NCI-H526 (cell line): Measurements from ENCODE around the gene ADH4.
"Not testable (repeated sequence)": the region's sequence is repeated elsewhere in the genome, so short reads cannot be mapped to it uniquely, and the experiment has no call there.

Source experiments
- DNase-seq, 2 experiments: peaks; one replicate each; lab custom pipeline; 2025; lab: John Stamatoyannopoulos, UW

ADH4 gene

DNA sequence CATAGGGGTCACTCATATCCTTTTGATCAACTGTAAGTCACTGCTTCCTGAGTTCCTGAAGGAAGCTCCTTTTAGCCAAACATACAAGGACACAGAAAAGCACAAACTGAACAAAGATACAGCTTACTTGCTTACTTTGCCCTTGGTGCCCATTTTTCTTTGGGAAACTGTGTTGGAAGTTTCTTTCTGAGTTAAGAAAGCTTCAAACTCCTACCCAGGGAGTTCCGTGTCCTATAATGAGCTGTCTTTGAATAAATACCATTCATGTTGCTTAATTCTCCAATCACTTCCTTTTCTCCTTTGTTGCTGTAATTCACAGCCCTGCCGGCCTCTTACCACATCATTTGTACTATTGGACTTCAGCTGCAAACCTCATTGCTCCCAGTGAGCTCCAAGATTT is at the start of gene ADH4:
Gene ADH4, minus strand, starts transcription at position 228 of the 400 bp plus-strand sequence. Its CDS starts 75 bp downstream, at position 153.
- no peak for DNase-seq

DNA sequence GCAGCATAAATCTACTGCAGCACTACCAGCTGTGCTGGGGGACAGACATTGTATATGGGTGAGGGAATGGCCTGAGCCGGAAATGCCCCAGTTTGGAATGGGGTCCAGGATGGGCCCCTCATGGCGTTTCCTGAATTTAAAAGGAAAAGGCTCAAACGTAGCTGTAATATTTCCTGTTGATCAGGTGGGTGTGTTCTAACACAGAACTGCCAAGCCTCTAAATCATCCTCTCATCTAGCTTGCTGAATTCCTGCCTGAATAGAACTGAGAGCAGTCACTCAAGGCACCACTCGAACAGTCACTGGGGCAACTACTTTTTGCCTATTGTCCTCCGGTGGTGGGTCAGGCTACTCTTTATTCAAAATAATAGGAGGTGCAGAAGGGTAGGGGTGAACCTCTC is 46.2 kb upstream of the ADH4 start:
- no peak for DNase-seq

DNA sequence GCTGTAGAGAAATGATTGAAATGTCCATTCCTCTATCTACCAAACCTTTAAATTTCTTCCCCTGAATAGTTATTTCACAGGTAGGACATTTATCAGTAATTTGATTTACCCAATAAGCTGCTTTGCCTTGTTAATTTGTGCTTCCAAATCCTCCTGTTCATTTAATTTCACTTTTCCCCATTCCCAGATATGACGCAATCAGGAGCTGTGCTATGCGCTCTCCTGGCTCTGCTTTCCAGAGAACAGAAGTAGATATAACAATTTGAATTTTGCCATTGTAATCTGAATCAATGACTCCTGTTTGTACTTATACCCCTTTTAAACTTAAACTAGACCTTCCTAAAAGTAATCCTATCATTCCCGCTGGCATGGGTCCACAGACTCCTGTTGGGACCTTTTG is 45.8 kb upstream of the ADH4 start:
- not testable (repeated sequence) for DNase-seq

DNA sequence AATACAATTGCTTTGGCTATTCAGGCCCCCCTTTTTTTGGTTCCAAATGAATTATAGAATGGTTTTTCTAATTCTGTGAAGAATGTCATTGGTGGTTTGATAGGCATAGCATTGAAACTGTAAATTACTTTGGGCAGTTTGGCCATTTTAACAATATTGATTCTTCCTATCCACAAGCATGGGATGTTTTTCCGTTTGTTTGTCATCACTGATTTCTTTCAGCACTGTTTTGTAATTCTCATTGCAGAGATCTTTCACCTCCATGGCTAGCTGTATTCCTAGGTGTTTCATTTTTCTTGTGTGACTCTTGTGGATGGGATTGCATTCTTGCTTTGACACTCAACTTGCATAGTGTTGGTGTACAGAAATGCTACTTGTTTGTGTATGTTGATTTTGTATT is 41.9 kb upstream of the ADH4 start:
- no peak for DNase-seq

DNA sequence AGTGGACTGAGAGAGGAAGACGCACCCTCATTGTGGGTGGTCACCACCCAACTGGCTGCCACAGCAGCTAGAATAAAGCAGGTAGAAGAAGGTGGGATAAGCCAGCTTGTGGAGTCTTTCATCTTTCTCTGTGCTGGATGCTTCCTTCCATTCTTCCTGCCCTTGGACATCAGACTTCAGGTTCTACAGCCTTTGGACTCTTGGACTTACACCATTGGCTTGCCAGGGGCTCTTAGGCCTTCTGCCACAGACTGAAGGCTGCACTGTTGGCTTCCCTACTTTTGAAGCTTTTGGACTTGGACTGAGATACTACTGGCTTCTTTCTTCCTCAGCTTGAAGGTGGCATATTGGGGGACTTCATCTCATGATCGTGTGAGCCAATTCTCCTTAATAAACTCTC is 41.5 kb upstream of the ADH4 start:
- no peak for DNase-seq

DNA sequence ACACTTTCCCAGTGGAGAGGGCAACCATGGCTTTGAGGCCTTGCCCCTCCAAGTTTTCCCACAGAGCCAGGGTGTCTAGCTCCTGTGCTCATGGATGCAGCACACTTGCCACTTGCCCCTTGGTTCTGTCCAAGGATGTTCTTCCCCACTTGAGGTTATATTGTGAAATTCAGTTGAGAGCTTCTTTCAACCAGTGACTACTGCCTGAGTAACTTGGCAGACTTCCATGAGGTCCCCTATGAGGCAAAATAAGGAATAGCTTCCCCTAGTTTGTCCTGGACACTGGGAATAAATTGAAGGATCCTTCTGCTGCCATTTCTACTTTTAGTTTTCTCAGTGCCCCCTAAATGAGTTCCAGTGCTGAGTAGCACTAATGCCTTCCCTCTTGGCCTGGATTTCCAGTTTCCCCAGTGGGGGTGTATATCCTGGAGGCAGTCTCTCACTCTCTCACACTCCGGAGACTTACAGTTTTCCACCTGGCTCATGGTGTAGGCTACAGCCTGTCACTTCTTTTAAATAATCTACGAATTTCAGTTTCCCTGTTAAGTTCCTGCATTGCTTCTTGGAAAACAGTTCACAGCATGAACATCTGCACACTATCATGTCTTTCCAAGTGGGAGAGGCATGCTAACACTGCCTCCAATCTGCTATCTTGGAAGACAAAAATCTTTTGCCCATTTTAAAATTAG is 36.4 kb upstream of the ADH4 start:
- DNase-seq, result no peak

DNA sequence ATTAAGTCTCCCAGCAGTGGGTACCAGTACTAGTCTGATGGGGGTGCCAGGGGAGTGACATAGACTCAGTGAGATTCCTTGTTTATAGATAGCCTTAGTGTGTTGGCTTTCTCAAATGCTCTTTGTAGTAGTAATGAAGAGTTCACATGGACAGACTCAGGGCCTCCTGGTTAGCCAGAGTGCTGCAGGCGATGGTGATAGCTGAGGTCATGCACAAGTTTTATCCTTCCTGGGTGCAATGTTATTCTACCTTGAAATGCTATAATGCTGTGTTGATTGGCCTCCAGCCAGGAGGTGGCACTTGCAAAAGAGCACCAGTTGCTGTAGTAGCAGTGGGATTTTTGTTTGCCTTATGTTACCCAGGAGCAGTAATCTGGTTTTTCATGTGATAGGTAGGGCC is 35.5 kb upstream of the ADH4 start:
- DNase-seq, result no peak

DNA sequence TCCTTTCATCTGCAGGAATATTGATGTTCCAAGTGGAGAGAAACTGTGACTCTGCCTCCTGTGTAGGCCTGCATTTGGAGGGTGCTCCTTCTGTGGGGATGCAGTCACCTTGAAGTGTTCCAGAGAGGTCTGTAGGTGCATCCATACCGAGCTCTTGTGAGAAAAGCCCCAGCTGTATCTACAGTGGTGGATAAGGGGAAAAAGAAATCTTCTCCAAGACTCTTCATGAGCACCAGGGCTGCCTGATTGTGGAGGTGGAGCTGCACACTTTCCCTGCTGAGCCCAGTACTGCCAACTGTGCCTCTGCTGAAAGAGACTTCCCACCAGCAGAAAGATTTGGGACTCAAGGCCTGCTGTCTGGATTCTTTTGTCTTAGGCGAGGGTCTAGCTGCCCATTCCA is 35.1 kb upstream of the ADH4 start:
- DNase-seq, result no peak

DNA sequence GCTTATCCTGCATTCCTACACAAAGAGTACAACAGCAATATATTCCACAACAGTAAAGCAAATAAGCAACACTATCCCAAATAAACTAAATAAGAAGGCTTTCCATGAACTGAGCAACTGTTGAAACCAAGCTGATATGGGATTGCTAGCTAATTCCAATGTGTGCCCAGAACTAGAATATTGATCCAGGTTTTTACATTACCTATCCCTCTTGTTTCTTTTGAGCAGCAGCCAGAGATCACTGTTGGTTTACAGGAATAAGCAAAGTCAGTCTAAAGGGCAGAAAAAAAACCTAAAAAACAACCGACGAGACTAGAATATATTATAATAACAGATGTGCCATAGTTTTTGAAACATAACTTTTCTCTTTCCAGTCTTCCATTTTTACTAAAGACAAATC is 22.4 kb upstream of the ADH4 start:
- DNase-seq, result no peak

DNA sequence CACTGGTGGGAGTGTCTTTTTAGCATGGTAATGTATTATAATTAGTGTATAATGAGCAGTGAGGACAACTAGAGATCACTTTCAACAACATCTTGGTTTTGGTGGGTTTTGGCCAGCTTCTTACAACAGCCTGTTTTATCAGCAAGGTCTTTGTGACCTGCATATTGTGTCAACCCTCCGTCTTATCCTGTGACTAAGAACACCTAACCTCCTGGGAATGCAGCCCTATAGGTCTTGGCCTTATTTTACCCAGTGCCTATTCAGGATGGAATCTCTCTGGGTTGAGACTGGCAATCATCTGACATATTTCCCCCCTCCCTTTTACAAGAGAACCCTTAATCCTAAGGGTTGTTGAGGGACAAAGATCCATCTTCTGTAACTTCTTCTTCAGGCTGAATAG is 21.9 kb upstream of the ADH4 start:
- DNase-seq, result no peak

DNA sequence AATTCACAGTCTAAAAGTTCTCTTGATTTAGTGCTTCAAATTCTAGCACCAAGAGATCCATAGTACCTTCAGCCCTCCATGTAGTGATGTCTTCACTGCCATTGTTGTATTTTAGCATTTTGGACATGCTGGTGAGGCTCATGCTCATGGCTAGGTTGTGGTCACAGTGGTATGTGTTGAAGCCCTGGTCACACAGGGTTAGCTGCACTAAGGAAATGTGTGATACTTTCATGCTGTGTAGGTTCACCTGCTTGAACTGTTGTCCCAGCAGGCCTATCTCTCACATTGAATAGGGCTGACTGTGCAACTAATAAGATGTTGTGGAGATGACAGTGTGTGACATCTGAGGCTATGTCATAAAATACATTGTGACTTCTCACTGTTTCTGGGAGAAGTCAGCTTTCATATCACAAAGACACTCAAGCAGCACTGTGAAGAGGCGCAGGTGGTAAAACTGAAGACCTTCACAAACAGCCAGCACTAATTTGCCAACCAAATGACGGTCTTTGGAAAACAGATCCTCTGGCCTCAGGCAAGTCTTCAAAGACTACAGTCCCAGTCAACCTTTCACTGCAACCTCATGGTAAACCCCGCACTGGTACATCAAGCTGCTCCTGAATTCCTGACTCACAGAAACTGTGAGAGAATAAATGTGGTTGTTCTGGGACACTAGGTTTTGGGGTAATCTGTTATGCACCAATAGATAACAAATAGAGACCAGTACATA is 17.4 kb upstream of the ADH4 start:
- DNase-seq, result peak; percentile 89 to 91

DNA sequence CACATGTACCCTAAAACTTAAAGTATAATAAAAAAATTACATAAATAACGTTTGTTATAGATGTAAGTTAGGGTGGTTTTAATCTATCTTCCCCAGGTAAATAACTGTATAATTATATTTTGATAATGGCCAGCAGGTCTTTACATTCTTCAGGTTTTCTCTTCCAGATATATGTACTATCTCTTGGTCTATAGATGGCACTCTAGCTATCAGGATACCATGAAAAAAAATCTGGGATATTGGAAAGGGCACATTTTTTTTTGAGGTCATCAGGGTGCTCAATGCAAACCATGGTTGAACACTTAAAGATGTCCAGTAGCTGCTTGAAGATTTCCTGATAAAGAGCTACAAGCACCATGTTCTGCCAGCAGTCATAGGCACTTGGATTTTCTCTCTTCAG is 15.6 kb upstream of the ADH4 start:
- DNase-seq, result no peak

DNA sequence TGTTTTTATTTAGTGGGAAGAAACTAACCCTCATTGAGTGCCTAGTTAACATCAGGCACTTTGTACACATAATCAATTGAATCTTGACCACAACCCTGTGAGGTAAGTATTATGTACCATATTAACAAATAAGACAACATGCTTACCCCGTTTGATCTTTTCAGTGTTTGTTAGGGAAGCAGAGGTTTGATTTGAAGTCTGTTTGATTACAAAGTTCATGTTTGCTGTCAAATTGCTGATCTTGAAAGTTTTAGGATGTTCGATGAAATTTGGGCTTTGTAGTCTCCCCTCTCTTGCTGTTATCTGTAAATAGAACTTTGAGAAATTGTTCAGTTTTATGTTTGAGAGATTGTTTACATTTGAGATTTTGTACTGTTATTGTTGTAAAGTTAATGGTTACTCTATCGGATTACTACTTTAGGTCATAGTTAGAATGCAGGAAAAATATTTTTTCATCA is 13.4 kb upstream of the ADH4 start:
- no peak for DNase-seq

DNA sequence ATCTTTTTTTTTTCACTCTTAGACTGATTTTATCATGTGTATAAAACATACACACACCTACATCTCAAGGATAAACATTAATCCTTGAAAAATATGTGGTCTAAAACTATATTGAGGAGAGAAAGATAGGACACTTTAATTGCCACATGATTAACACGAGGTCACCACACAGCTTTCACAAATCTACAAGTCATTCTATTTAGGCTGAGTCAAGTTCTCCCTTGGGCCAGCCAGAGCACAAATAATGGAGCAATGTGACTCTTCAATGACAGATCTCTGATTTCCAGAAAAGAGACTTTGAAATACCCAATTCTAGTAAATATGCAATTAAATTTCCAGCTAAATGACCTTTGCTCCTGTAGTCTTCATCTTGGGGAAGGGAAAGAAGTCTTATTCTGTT is 12.9 kb upstream of the ADH4 start:
- DNase-seq, result no peak

DNA sequence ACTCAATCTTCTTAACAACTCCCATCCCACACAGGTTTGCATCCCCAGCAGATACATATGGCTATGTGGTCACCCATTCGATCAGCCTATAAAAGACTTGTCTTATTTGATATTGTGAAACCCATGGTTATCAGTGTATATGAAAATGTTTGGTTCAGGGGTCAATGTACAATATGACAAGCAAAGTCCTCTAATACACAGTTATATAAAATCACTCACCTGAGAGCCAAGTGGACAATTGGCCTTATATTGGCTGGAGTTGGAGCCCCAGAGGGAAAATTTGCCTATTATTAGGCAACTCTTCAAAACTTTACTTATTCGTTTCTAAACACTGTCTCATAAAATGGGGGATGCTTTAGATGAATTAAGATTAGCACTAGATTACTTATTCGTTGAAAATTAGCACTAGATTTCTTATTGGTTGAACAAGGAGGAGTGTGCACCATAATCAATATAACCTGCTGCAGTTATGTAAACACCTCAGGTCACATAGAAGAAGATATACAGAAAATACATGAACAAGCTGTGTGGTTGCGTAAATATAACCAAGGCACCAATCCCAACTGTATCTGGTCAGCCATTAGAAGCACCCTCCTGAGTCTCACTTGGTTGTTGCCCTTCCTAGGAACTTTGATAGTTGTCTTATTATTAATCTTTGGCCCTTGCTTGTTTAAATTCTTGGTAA is 10.7 kb upstream of the ADH4 start:
- no peak for DNase-seq

DNA sequence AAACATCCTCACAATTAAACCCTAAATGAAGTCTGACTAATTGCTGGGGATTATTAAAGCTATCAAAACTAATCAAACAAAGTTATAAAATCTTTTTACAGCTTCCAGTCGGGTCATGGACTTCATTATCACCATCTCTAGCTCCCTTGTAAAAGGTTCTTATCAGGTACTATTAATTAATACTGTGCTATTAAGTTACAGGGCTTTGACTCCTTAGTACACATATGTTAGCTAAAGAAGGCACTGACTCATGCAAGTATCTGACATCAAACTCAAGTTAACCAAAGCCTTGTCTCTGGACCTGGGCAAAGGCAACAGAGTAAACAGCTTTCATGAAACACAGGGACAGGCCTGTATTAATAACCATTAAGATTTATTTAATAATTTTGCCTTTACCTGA is 7.9 kb upstream of the ADH4 start:
- no peak for DNase-seq

DNA sequence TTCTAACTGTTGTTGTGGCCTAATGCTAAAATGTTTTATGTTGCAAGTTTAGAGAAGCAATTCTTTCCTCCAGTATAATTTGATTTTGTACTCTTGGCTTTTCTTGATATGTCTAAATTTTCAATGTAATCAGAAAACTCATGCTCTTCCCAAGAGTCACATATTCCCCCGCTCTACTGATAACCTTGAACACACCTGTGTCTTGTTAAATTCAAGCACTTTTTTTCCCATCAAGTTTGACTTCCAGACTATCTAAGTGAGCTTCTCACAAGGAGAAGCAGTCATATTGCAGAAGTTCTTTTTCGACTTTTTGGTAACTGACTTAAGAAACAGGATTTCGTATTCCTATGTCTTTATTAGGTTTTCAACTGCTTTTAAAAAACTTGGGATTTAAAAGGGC is 7.4 kb upstream of the ADH4 start:
- DNase-seq, result no peak

DNA sequence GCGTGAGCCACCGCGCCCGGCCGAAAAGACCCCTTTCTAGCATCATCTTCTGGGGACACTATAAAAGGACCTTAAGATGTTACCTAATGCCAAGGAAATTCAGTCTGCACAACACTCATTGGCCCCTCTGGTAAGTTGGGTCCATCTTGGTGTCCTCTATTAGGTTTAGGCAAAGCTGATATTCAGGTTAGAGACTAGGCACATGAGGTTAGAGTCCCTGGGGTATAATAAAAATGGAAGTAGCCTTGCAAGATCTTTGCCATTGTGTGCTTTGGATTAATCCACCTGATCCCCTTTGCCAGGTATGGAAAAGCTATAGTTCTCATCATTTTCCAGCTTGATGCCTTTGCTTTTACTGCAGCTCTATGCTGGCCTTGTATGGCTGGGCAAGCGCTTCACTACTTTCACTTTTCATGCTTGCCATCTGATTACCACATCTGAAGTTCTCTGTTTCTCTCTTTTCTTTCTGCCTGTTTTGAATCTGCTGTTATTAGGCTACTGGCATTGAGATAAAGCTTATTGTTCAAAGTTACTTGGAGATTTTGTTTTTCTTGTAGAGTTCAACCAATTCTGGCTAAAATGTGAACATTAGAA is 5.4 kb upstream of the ADH4 start:
- no peak for DNase-seq

DNA sequence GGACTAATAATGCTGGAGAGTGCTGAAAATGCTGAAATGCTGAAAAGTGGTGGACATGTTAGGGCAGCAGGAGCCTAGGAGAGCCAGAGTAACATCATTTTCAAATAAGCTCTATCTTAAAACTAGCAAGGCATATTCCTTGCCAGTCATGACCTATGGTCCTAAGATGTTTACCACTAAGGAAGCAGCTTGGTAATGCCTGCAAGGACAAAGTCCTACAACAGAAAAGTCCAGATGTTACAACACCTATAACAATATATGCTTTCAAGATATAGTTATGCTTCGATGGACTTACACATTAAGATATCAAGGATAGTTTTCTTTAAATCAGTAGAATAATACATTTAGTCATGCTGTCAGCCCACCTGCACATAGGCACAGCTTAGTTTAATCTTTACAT is 4.5 kb upstream of the ADH4 start:
- no peak for DNase-seq

DNA sequence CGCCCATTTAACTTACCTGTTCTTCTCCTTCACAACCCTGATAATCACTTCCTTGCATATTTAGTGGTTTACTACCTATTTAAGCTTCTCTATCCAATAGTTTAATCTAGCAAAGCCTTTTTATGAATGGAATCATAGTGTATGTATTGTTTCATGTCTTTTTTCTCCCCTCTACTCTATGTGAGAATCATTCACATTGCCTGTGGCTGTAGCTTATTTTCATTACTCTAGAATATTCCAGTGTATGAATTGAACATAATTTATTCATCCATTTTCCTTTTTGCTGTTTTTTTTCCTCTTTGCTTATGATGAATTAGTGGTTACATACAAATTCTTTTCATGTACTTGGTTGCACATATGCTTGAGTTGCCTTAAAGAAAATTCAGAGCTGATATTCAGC is 490 bp upstream of the ADH4 start:
- DNase-seq, result no peak

DNA sequence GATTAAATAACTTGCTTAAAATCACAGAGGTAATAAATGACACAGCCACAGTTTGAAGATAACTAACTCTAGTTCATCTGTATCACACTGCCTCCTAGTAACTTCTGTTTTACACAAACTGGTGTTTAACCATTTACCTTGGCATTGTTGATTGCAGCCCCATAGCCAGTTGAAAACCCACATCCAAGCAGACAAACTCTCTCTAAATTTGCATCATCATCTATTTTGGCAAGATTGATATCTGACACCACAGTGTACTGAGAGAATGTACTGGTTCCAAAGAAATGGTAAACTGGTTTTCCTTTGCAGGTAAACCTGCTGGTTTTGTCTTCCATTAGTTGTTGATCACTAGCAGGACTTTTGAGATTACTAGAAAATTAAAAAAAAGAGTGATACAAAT is 7.8 kb downstream of the ADH4 start:
- peak in 1 of 2 experiments; percentile 30 for DNase-seq

DNA sequence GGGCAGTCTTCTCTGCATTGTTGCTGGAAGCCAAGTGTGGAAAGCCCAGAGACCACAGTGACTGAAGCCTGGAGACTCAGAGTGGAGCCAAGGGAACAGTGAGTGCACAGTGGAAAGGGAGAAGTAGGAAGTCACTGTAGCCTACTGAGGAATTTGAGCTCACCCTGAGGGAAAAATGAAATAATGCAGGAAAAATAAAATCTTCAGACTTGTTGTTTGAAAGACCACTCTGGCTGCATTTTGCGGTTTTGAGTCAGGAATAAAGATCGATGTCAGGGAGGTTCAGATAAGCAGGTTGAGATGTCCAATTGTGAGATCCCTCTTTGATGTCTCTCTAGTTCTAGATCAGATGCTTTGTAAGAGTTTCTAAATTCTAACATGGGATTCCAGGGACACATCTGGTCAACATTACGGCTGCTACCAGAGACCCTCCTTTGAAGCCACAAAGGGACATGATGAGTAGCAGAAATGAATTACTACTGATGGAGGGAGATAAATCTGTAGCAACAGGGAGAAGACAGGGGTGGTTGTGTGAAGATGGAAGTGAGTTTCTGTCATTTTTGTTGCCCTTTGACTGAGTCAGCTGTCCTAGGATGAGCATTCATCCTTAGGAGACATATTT is 8.4 kb downstream of the ADH4 start:
- DNase-seq, result no peak
